Measurements from ENCODE around the gene TBC1D4.

- TF ChIP-seq CTCF (IDR thresholded peaks at IDR 0.05) (no peak), POLR2A (IDR thresholded peaks at IDR 0.05) (no peak)
Observed at GRCh38 chr13:75442736-75443234, 39.2 kb downstream of the TBC1D4 start.
